NCI-H1930 (cell line): ENCODE measurements around the gene STPG3.
"Not testable (repeated sequence)": the region's sequence is repeated elsewhere in the genome, so short reads cannot be mapped to it uniquely, and the experiment has no call there.

Experiments used
- DNase-seq, 2 experiments: peaks; one replicate each; lab custom pipeline; 2025; lab: John Stamatoyannopoulos, UW

Gene STPG3

DNA sequence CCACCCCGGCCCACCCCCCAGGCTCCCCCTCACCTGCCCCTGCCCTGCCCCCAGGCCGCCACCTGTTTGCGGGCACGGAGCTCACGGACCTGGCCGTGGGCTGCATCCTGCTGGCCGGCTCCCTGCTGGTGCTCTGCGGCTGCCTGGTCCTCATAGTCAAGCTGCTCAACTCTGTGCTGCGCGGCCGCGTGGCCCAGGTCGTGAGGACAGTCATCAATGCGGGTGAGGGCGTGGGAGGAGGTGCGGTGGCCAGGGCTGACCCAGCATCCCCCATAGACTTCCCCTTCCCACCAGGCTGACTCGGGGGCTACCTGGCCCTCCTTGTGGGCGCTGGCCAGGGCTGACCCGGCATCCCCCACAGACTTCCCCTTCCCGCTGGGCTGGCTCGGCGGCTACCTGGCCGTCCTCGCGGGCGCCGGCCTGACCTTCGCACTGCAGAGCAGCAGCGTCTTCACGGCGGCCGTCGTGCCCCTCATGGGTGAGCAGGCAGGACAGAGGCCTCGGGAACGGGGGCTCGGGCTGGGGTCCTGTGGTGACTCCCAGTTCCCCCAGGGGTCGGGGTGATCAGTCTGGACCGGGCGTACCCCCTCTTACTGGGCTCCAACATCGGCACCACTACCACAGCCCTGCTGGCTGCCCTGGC lies 16.9 kb upstream of the STPG3 start:
- no peak for DNase-seq

DNA sequence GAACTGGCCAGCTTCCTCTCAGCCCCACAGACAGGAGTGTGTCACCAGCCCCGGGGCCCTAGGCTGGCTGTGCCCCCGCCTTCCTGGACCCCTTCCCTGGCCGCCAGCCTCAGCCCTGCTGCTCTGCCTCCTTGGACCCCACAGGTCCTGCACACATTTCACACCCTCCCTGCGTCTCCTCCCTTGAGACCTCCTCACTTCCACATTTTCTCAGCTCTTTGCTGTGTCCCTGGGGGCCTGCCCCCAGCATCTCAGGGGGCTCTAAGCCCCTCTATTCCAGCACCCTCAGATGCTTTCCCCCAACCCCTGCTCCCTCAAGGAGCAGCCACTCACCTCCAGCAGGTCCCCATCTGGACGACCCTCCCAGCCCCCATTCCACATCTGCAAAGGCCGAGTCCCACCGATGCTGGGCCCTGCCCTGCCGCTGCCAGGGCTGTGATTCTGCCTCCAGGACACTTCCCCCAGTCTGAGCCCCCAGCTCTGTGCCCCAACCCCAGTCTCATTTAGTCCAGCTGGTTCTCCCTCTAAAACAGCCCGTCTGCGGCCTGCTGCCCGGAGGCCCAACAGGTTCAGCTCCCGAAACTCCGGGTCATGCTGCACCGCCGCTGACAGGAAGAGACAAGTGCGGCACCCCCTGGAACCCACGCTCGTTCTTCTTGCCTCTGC lies 16.2 kb upstream of the STPG3 start:
- no peak for DNase-seq

DNA sequence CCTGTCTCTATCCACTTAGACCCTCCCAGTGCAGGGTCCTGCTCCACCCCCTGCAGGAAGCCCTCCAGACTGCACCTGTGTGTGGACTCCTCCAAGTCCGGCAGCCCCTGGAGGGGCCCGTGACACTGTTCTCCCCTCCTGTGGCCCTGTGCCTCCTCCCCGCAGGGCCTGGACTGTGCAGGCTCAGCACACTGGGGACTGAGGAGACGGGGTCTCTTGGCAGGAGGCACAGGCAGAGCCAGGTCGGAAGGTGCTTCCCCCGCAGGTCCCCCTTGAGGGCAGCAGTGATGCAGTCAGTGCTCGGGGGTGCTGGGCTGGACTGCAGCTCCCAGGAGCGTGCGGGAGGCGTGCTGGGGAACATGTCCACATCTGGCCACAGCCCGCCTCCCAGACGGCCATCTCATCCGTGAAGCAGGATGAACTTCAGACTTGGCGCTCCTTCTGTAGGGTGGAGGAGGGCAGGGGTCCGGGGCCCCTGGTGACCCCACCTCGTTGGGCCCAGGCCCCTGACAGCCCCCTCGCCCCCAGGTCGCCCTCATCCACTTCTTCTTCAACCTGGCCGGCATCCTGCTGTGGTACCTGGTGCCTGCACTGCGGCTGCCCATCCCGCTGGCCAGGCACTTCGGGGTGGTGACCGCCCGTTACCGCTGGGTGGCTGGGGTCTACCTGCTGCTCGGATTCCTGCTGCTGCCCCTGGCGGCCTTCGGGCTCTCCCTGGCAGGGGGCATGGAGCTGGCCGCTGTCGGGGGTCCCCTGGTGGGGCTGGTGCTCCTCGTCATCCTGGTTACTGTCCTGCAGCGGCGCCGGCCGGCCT lies 15.5 kb upstream of the STPG3 start:
- no peak for DNase-seq

DNA sequence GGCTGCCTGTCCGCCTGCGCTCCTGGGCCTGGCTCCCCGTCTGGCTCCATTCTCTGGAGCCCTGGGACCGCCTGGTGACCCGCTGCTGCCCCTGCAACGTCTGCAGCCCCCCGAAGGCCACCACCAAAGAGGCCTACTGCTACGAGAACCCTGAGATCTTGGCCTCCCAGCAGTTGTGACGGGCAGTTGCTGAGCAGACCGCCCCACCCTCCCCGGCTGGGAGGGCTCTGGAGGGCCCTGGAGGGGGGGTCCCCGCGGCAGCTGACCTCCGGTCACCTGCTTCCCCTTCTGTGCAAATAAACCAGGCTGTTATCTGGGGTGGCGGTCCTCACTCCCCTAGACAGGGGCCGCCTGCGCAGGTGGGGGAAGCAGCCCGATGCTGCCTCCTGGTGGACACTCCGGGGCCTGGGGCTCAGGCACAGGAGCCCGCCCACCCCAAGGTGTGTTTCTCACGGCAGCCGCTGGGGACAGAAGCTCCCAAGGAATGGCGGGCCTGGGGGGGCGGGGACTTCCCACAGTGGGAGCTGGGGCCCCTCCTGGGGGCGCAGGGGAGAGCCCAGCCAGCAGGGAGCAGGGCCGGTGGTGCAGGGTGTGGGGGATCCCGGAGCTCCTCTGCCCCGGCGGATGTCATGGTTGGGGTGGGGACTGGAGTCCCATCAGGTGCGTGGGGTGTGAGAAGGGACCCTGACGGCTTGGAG lies 14.7 kb upstream of the STPG3 start:
- DNase-seq = peak; percentile 82 to 91

DNA sequence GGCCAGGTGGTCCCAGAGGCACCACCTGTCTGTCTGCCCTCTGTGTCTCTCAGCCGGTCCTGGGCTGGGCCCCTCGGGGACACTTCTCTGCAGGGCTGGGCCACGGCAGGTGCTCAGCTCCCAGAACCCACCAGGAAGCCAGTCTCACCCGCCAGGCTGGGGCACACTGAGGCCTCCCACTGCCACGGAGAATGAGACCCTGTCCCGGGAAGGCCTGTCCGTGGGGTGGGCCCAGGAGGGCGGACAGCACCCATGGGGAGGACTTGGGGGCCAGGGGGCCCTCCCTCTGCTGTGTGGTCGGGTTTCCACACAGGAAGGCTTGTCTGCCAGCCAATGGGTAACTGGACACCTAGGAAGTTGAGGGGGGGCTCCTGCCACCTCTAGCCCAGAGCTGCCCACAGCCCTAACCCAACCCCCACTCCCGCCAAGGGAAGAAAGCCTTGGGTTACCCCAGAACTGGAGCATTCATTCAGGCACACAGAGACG lies 14.1 kb upstream of the STPG3 start:
- DNase-seq = no peak

DNA sequence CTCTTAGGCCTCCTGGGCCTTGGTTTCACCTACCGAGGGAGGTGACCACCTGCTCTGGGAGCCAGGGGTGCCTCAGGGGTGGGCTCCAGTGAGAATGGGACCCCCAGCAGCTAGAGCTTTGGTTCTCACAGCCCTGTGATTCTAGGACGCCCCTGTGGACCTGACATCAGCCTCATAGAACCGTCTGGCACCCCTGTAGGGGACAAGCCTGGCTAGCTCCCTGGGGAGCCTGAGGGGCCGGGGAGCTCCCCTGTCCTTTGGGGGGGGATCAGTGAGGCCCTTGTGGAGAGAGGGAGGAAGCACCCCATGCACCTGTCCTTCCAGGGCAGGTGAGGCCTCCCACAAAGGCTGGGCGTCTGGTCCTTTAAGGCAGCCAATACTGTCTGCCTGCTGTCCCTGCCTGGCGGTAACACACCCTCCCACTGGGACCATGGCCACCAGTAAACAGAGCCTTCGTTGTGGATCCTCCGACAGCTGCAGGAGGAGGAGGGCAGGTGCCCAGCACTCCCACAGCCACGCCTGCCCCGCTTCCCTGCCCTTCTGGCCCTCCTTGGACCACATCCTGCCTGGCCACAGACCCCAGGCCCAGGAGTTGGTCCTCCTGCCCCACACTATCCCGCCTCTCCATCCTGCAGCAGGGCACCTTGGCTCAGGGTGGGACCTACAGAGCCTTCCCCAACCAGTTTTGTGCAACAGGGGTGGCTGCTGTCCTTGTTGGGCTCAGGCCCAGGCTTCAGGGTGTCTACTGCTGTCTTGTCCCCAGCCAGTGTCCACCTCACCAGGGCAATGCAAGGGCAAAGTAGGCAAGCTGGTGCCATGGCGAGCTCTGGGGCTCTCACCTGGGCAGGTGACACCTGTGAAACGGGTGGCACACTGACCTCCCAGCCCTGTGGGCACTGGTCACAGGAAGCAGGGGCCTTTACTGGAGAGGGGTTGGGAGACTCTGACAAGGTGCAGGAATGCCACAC lies 13.0 kb upstream of the STPG3 start:
- peak; percentile 30 to 31 for DNase-seq

DNA sequence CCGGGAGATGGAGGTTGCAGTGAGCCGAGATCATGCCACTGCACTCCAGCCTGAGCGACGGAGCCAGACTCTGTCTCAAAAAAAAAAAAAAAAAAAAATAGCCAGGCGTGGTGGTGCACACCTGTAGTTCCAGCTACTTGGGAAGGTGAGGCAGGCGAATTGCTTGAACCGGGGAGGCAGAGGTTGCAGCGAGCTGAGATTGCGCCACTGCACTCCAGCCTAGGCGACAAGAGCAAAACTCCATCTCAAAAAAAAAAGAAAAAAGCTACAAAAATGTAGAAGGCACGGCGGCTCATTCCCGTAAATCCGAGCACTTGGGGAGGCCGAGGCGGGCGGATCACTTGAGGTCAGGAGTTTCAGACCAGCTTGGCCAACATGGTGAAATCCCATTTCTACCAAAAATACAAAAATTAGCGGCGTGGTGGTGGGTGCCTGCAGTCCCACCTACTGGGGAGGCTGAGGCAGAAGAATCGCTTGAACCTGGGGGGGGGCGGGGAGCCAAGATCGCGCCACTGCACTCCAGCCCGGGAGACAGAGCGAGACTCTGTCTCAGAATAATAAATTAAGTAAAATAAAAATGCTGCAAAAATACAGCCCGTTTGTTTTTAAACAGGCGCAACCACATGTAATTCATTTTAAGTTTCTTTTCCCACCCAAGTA lies 11.4 kb upstream of the STPG3 start:
- DNase-seq = not testable (repeated sequence)

DNA sequence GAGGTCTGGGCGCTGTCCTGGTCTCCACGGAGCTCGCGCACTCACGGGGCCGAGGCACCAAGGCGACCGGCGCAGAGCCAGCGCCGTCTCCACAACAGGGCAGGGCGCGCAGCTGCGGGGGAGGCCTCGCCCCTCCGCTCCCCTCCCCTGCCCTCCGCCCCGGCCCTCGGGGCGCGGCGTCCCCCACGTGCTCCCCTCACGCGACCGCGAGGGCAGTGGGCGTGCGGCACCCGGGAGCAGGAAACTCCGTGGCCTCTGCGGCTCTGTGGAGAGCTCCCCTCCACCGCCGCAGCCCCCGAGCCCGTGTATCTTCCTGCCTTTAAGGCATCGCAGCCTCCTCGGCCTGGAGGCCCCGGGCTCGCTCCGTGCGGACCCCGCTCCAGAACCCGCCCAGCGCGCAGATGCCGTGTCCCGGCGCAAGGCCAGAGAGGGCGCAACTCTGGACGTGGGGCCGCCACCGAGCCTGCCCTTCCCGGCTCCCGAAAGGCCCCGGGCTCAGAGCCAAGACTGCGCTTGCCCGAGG lies 10.7 kb upstream of the STPG3 start:
- DNase-seq = peak; percentile 66 to 71

DNA sequence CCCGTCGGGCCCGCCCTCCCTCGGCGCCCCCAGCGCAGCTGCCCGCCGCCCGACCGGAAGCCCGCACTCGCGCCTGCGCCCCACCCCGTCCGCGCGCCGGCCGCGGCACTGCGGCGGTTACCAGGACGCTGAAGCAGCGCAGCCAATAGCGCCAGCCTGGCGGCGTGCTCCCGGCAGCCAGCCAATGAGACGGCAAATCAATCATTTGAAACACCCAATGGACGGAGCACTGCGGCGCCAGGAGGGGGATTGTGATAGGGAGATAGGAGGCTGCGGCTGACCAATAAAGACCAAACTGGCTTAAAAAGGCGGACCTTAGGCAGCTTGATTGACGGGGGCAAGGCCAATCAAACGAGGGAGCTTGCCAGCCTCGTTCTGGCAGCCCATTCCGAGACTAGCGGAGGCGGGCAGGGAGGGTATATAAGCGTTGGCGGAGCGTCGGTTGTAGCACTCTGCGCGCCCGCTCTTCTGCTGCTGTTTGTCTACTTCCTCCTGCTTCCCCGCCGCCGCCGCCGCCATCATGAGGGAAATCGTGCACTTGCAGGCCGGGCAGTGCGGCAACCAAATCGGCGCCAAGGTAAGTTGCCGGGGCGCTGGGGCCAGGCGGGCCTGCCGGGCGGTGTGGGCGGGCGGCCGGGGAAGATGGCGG lies 10.1 kb upstream of the STPG3 start, which contains the start of gene TUBB4B:
TSS of gene TUBB4B (plus strand) at position 447 of the 649 bp plus-strand sequence. CDS start at position 521, 74 bp downstream.
- DNase-seq = peak; percentile 98 to 99

DNA sequence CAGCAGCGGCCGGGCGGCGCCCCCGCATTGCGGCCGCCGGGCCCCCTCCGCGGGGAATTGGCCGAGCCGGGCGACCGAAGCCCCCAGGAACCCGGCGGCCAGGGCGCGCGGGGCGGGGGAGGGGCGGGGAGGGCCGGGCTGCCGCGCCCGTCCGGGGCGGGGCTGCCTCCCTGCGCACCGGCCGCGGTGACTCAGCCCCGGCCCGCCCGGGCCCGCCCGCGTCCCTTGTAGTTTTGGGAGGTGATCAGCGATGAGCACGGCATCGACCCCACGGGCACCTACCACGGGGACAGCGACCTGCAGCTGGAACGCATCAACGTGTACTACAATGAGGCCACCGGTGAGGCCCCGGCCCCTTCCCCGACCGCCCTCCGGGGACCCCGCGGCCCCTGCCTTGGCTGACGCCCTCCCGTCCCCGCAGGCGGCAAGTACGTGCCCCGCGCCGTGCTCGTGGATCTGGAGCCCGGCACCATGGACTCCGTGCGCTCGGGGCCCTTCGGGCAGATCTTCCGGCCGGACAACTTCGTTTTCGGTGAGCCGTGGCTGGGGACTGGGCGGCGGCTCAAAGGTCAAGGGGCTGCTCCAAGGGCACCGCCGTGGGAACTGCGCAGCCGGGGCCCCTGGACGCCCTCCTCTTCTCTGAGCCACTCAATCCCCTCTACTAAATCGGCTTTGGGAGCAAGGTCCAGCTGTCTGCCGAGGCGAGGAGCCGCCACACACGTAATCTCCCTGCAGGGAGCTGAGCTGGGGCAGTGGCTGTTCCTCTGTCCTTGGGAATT lies 9.4 kb upstream of the STPG3 start:
- no peak for DNase-seq

DNA sequence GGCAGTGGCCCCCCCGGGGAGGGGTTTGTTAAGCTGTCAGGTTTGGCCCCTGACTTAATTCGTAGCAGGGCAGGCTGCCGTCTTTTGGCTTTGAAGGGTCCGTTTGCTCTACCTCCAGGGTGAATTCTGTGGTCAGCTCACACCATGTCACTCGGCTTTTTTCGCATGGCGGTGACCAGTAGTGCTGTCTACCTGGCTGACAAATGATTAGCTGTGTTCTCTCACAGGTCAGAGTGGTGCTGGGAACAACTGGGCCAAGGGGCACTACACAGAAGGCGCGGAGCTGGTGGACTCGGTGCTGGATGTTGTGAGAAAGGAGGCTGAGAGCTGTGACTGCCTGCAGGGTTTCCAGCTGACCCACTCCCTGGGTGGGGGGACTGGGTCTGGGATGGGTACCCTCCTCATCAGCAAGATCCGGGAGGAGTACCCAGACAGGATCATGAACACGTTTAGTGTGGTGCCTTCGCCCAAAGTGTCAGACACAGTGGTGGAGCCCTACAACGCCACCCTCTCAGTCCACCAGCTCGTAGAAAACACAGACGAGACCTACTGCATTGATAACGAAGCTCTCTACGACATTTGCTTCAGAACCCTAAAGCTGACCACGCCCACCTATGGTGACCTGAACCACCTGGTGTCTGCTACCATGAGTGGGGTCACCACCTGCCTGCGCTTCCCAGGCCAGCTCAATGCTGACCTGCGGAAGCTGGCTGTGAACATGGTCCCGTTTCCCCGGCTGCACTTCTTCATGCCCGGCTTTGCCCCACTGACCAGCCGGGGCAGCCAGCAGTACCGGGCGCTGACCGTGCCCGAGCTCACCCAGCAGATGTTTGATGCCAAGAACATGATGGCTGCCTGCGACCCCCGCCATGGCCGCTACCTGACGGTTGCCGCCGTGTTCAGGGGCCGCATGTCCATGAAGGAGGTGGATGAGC lies 8.6 kb upstream of the STPG3 start:
- no peak for DNase-seq

DNA sequence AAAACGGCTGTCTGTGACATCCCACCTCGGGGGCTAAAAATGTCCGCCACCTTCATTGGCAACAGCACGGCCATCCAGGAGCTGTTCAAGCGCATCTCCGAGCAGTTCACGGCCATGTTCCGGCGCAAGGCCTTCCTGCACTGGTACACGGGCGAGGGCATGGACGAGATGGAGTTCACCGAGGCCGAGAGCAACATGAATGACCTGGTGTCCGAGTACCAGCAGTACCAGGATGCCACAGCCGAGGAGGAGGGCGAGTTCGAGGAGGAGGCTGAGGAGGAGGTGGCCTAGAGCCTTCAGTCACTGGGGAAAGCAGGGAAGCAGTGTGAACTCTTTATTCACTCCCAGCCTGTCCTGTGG lies 7.8 kb upstream of the STPG3 start:
- not testable (repeated sequence) for DNase-seq

DNA sequence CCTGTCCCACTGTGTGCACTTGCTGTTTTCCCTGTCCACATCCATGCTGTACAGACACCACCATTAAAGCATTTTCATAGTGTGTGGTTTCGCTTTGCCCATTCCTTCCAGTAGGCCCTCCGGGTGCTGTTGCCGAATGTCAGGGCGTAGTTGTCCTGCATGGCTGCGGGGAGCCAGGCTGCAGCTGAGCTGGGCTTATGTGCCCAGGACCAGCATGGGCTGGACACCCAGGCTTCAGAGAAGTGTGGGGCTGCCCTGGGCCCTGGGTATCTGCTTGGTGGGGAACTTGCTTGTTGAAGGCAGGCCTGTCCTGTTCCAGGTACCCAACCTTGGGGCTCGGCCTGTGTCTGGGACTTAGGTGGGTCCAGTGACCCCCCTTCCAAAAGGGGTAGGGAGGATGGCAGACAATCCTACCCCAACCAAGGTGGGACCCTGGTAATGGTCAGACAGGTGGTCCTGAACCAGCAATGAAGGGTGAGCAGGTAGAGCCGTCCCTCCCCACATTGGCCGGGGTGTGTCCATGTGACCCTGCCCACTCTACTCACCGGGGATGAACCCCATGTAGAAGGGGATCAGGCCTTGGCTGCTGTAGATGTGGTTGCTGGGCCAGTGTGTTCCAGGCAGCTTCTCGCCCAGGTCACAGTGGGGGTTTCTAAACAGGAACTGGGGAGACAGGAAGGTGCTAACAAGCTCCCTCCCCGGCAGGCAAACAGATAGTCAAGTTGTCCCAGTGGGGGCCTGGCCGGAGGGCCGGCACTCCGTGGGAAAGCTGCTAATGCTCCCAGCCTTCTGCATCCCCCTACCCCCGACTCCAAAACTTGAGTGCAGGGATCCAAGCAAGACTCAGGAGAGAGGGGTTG lies 7.2 kb upstream of the STPG3 start:
- DNase-seq = no peak

DNA sequence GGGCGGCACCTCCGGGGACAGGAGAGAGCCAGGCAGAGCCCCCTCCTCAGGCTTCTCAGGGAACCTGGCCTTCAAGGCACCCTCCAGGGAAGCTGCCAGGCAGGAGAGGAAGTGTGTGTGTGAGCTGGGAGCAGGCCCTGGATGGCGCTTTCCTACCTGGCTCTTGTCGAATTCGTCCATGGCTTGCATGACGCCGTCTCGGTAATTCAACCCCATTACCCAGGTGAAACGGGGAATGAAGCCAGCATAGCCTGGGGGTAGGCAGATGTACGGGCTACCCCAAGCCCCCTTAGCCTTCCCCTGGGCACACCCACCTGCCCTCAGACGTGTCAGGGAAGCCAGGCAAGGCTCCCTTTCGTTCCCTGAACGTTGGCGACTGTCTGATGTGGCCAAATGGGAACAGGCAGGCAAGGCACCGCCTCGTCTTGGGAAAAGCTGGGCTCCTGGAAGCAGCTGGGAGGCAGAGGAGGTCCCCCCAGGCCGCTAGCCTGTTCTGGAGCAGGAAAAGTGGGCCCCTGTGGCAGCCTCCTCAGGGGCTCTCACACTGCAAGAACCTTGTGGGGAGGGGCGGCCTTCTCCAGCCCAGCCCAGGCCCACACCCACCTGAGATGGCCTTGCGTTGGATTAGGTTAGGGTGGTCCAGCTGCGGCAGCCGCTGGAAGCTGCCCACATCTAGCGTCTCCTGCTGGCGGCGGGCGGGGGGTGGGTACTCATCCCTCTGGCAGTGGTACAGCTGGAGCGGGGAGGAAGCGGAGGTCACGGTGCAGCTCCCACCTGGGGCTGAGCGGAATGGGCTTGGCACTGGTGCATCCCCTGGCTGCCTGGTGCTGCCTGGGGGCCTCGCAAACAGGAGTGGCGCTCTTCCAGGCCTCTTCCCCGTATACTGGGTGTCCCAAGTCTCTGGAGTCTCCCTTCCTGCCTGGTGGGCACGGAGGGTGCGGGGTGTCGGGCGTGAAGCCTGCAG lies 6.3 kb upstream of the STPG3 start:
- DNase-seq = no peak
